ENCODE results near the gene SSH2. TPM values are rescaled to one million over a fixed set of nuclear protein-coding genes. Genes with fewer than 3 reads are reported as not detected.

The SSH2 gene
- total RNA-seq, 1 donor from 2014 or later, result 37.6 TPM

DNA sequence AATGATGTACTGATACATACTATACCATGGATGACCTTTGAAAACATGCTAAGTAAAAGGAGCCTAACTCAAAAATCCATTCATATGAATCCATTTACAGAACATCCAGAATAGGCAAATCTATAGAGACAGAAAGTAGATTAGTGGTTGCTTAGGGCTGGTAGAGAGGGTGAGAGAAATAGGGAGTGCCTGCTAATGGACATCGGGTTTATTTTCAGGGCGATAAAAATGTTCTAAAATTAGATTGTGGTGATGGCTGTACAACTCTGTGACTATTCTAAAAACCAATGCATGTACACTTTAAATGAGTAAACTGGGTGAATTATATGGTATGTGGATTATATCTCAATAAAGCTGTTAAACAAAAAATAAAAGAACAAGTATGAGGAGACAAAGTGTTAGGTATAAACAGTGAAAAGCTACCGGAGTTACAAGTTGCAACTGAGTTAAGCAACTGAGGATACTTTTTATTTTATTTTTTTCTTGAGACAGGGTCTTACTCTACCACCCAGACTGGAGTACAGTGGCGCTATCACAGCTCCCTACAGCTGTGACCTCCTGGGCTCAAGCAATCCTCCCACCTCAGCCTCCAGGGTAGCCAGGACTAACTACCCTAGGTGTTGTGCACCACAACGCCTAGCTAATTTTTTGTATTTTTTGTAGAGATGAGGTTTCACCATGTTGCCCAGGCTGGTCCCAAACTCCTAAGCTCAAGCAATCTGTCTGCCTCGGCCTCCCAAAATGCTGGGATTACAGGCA lies 231.8 kb downstream of the SSH2 start:
- Histone ChIP-seq H3K4me1 (peaks cover 14% of the 10 kb centered on the region), H3K36me3 (peaks cover 0 to 18% of the 10 kb centered on the region in 2 donors), H3K27me3 (no peaks in the 10 kb centered on the region), H3K27ac (no peak overlapping the region), H3K4me3 (no peak overlapping the region), H3K9me3 (no peaks in the 10 kb centered on the region)
- no peak for DNase-seq (ENCODE audit: extremely low spot score in 2 of 2)
- intact Hi-C loops (cut with DNase I), result no loop called here
- TF ChIP-seq POLR2AphosphoS5 (IDR thresholded peaks at IDR 0.05; ENCODE audit: insufficient read depth in 1 of 2, low read depth in 1 of 2), result no peak
- no peak for TF ChIP-seq POLR2A (IDR thresholded peaks at IDR 0.05)
- TF ChIP-seq, protein P1, sequence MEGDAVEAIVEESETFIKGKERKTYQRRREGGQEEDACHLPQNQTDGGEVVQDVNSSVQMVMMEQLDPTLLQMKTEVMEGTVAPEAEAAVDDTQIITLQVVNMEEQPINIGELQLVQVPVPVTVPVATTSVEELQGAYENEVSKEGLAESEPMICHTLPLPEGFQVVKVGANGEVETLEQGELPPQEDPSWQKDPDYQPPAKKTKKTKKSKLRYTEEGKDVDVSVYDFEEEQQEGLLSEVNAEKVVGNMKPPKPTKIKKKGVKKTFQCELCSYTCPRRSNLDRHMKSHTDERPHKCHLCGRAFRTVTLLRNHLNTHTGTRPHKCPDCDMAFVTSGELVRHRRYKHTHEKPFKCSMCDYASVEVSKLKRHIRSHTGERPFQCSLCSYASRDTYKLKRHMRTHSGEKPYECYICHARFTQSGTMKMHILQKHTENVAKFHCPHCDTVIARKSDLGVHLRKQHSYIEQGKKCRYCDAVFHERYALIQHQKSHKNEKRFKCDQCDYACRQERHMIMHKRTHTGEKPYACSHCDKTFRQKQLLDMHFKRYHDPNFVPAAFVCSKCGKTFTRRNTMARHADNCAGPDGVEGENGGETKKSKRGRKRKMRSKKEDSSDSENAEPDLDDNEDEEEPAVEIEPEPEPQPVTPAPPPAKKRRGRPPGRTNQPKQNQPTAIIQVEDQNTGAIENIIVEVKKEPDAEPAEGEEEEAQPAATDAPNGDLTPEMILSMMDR (IDR thresholded peaks at IDR 0.05), result no peak

DNA sequence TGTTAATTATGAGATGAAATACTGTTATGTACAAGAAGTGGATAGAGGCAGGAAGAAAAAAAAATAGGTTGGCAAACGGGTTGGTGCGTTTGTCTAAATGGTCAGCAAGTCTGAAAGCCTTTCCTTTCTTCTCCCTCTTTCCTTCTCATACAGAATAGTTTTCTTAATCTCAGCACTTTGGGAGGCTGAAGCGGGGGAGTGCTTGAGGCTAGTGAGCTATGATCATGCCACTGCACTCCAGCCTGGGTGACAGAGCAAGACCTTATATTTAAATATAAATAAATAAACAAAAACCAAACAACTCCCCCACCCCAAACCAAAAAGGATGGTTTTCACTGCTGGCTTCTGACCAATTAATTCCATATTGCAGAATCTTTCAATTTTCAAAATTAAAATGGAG lies 232.7 kb downstream of the SSH2 start:
- Histone ChIP-seq H3K4me1 (peaks cover 18% of the 10 kb centered on the region), H3K36me3 (peaks cover 0 to 17% of the 10 kb centered on the region in 2 donors), H3K27me3 (no peaks in the 10 kb centered on the region), H3K27ac (no peak overlapping the region), H3K4me3 (no peak overlapping the region), H3K9me3 (no peaks in the 10 kb centered on the region)
- no peak for TF ChIP-seq POLR2A (IDR thresholded peaks at IDR 0.05)
- TF ChIP-seq, protein P1 (IDR thresholded peaks at IDR 0.05), result no peak
- no peak for TF ChIP-seq POLR2AphosphoS5 (IDR thresholded peaks at IDR 0.05; ENCODE audit: insufficient read depth in 1 of 2, low read depth in 1 of 2)
- intact Hi-C loops (cut with DNase I), result no loop called here
- no peak for DNase-seq (ENCODE audit: extremely low spot score in 2 of 2)

DNA sequence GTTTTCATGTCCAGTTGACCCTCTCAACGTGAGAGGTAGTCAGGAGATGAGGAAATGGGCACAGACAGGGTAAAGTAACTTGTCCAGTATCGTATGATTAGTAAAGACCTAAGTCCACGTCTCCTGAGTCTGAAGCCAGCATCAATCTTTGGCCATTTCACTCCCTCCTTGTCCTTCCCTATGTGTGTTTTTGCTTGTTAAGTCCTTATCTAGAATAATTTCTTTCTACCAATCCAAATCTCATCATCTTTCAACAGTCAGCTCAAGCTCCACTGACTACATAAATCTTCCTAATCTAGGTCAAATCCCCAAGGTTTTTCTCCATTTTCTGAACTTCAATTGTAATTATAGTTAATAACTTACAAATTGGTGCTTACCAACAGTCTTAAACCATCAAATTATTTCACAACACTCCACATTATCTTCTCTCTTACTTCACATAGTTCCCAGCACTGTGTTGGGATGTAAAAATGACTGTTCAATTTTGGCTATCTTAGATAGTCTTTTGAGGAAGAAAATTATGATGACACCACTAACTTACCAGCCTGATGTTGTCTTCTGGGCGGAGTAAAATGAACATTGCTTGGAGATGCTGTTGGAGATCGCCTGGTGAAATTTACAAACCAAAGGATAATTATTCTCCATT lies 235.0 kb downstream of the SSH2 start:
- peaks cover 0 to 7% of the 10 kb centered on the region in 2 donors for H3K36me3 ChIP-seq

DNA sequence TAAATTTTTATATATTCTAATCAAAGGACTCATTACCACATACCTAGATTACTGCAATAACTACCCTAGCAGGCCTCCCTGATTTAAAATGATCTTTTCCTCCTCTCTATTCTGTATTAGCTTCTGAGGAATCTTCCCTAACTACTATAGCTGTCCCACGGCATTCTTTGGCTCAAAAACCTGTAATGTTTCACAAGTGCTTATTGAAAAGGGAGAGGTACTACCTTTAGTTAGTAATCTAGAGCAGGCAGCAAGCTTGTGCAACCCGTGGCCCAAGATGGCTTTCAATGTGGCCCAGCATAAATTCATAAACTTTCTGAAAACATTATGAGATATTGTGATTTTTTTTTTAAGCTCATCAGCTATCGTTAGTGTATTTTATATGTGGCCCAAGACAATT lies 236.3 kb downstream of the SSH2 start:
- no peak for TF ChIP-seq POLR2A (IDR thresholded peaks at IDR 0.05)
- no peak for TF ChIP-seq POLR2AphosphoS5 (IDR thresholded peaks at IDR 0.05; ENCODE audit: insufficient read depth in 1 of 2, low read depth in 1 of 2)
- TF ChIP-seq, protein P1 (IDR thresholded peaks at IDR 0.05), result no peak
- Histone ChIP-seq H3K27ac (no peak overlapping the region), H3K4me1 (peaks cover 9% of the 10 kb centered on the region), H3K36me3 (peaks cover 0 to 7% of the 10 kb centered on the region in 2 donors), H3K27me3 (no peaks in the 10 kb centered on the region), H3K9me3 (no peaks in the 10 kb centered on the region), H3K4me3 (no peak overlapping the region)
- DNase-seq (ENCODE audit: extremely low spot score in 2 of 2), result no peak
- intact Hi-C loops (cut with DNase I), result no loop called here

More for the DNA sequence above, 235.0 kb downstream of the SSH2 start:
- no peak for DNase-seq (ENCODE audit: extremely low spot score in 2 of 2)
- intact Hi-C loops (cut with DNase I), result no loop called here
- Histone ChIP-seq H3K9me3 (no peaks in the 10 kb centered on the region), H3K4me1 (peaks cover 22% of the 10 kb centered on the region), H3K27me3 (no peaks in the 10 kb centered on the region), H3K4me3 (no peak overlapping the region), H3K27ac (no peak overlapping the region)
- TF ChIP-seq POLR2A (IDR thresholded peaks at IDR 0.05) (no peak), POLR2AphosphoS5 (IDR thresholded peaks at IDR 0.05; ENCODE audit: insufficient read depth in 1 of 2, low read depth in 1 of 2) (no peak)
- TF ChIP-seq, protein P1 (IDR thresholded peaks at IDR 0.05), result no peak

DNA sequence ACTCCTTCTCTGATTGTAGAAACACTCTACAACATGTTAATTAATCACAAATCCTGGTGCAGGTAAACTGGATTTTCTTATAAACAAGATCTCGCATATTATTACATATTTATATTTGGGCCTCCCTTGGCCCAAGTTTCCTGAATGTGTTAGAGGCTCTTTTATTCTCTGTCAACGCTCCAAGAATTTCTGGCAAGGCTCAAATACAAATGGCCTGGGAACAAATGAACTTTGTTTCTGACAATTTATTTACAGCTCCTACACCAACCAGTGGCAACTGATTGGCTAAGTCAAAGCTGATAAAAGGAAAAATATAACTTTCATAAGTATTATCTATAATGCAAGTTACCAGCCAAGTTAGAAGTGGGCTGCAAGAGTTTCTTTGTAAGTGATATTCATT lies 242.4 kb downstream of the SSH2 start:
- Histone ChIP-seq H3K4me1 (peaks cover 16% of the 10 kb centered on the region), H3K4me3 (no peak overlapping the region), H3K27ac (no peak overlapping the region), H3K27me3 (no peaks in the 10 kb centered on the region), H3K9me3 (no peaks in the 10 kb centered on the region), H3K36me3 (no peaks in the 10 kb centered on the region)
- intact Hi-C loops (cut with DNase I), result no loop called here
- DNase-seq (ENCODE audit: extremely low spot score in 2 of 2), result no peak
- no peak for TF ChIP-seq POLR2A (IDR thresholded peaks at IDR 0.05)
